SU-DHL-6 (cell line): Measurements from ENCODE around the gene ZNF763.
"Not testable (repeated sequence)": the region's sequence is repeated elsewhere in the genome, so short reads cannot be mapped to it uniquely, and the experiment has no call there.

ENCODE experiments used
- H2AFZ ChIP-seq: fragments of 200-600 bp; sonication (generic); 2 replicates; pipeline ENCODE4 v1.6.1; 2014; ENCODE audit warnings: low read depth, mild to moderate bottlenecking, moderate library complexity, mixed read lengths, antibody characterized with exemption, low read length; ENCODE audit not compliant: severe bottlenecking
- H3F3A ChIP-seq: fragments of 200-600 bp; shearing (Covaris generic); 2 replicates; pipeline ENCODE4 v1.6.0; 2016; ENCODE audit warnings: antibody characterized with exemption, mild to moderate bottlenecking; ENCODE audit not compliant: insufficient read depth
- H3K27ac ChIP-seq: fragments of 200-600 bp; sonication (generic); 2 replicates; pipeline ENCODE4 v1.5.1; 2016; ENCODE audit warnings: low read depth, mild to moderate bottlenecking, low read length, moderate library complexity, mixed read lengths
- H3K27me3 ChIP-seq: fragments of 200-600 bp; sonication (generic), shearing (Covaris generic); 2 replicates; pipeline ENCODE4 v1.6.0; 2014; ENCODE audit warnings: mild to moderate bottlenecking, low read length
- H3K36me3 ChIP-seq: fragments of 200-600 bp; sonication (generic); 2 replicates; pipeline ENCODE4 v1.6.1; 2014; ENCODE audit warnings: mild to moderate bottlenecking, low read length, mixed read lengths
- H3K4me2 ChIP-seq: fragments of 300-600, 200-600 bp; shearing (Covaris generic), sonication (generic); 2 replicates; pipeline ENCODE4 v1.6.0; 2014; ENCODE audit warnings: low read length, low read depth, mild to moderate bottlenecking; ENCODE audit not compliant: poor library complexity, severe bottlenecking
- H3K4me3 ChIP-seq: fragments of 200-600 bp; sonication (generic); 2 replicates; pipeline ENCODE4 v1.5.1; 2014; ENCODE audit warnings: antibody characterized with exemption, low read length, mild to moderate bottlenecking, mixed read lengths; ENCODE audit not compliant: insufficient read depth, poor library complexity, severe bottlenecking
- H3K79me2 ChIP-seq: fragments of 200-600 bp; sonication (generic); 2 replicates; pipeline ENCODE4 v1.6.1; 2014; ENCODE audit warnings: mild to moderate bottlenecking, low read length, moderate library complexity; ENCODE audit not compliant: insufficient read depth
- H3K9ac ChIP-seq: fragments of 200-600 bp; sonication (generic); 2 replicates; pipeline ENCODE4 v1.7.0; 2014; ENCODE audit warnings: mild to moderate bottlenecking, low read length
- H3K9me2 ChIP-seq: fragments of 200-600 bp; sonication (generic); replicated peaks from 2 replicates; pipeline ENCODE4 v1.6.1; 2014; ENCODE audit warnings: low read length; ENCODE audit not compliant: insufficient read depth
- H3K9me3 ChIP-seq: fragments of 200-600 bp; sonication (generic); 2 replicates; pipeline ENCODE4 v1.6.1; 2014; ENCODE audit warnings: low read length, mixed read lengths; ENCODE audit not compliant: insufficient read depth
- H4K20me1 ChIP-seq: fragments of 200-600 bp; sonication (generic); 2 replicates; pipeline ENCODE4 v1.6.1; 2014; ENCODE audit warnings: low read depth, mild to moderate bottlenecking, antibody characterized with exemption, low read length, moderate library complexity, mixed read lengths
- CTCF ChIP-seq: fragments of 200-600 bp; sonication (generic); IDR thresholded peaks from one replicate; pipeline ENCODE4 v1.5.1; 2017; ENCODE audit warnings: antibody characterized with exemption, mild to moderate bottlenecking, low read length, moderate library complexity; ENCODE audit not compliant: insufficient read depth, poor library complexity, severe bottlenecking
- EZH2phosphoT487 ChIP-seq: fragments of 200-600 bp; sonication (generic), shearing (Covaris generic); conservative IDR thresholded peaks from 2 replicates; pipeline ENCODE4 v1.6.1; 2018; ENCODE audit warnings: mild to moderate bottlenecking, antibody characterized with exemption, low read length, moderate library complexity, mixed read lengths

The ZNF763 gene

GRCh38 chr19:11927227-11927626 is 37.6 kb upstream of the ZNF763 start:
- Histone ChIP-seq H4K20me1 (no peaks in the 10 kb centered on the region), H3K9ac (no peak overlapping the region), H3K27me3 (no peaks in the 10 kb centered on the region), H3K9me2 (no peaks in the 10 kb centered on the region), H3F3A (peaks cover 16% of the 10 kb centered on the region; the same call in 1 of the 2 replicates), H3K9me3 (no peaks in the 10 kb centered on the region), H3K36me3 (peaks cover 27% of the 10 kb centered on the region), H3K4me2 (peak overlapping the region; percentile 70), H3K4me3 (no peak overlapping the region), H3K79me2 (peaks cover 67% of the 10 kb centered on the region), H2AFZ (no peak overlapping the region), H3K27ac (no peak overlapping the region)
- TF ChIP-seq CTCF (no peak), EZH2phosphoT487 (no peak)

GRCh38 chr19:11931051-11931450 is 33.8 kb upstream of the ZNF763 start:
- no peak overlapping the region for H2AFZ ChIP-seq
- H3K9me2 ChIP-seq, result no peaks in the 10 kb centered on the region
- TF ChIP-seq EZH2phosphoT487 (no peak), CTCF (no peak)
- peaks cover 94% of the 10 kb centered on the region for H3K79me2 ChIP-seq
- H3K4me2 ChIP-seq, result no peak overlapping the region
- no peak overlapping the region for H3K9ac ChIP-seq
- H3K36me3 ChIP-seq, result peaks cover 47% of the 10 kb centered on the region
- no peaks in the 10 kb centered on the region for H4K20me1 ChIP-seq
- H3K27ac ChIP-seq, result no peak overlapping the region
- 0 out of 2 replicates have a peak, but pooled peaks cover 6% of the 10 kb centered on the region for H3F3A ChIP-seq
- H3K27me3 ChIP-seq, result no peaks in the 10 kb centered on the region
- H3K4me3 ChIP-seq, result no peak overlapping the region
- H3K9me3 ChIP-seq, result peaks cover 7% of the 10 kb centered on the region; the same call in 1 of the 2 replicates

- TF ChIP-seq CTCF (no peak), EZH2phosphoT487 (no peak)
- Histone ChIP-seq H3K79me2 (peaks cover 90% of the 10 kb centered on the region), H3K27ac (no peak overlapping the region), H3K4me3 (no peak overlapping the region), H3K9ac (no peak overlapping the region), H3K9me2 (no peaks in the 10 kb centered on the region), H3K4me2 (no peak overlapping the region), H2AFZ (no peak overlapping the region), H3K27me3 (no peaks in the 10 kb centered on the region), H4K20me1 (no peaks in the 10 kb centered on the region), H3K36me3 (peaks cover 47% of the 10 kb centered on the region), H3F3A (0 out of 2 replicates have a peak, but pooled peaks cover 6% of the 10 kb centered on the region), H3K9me3 (peaks cover 7% of the 10 kb centered on the region; the same call in 1 of the 2 replicates)
Observed at GRCh38 chr19:11931513-11931912, 33.3 kb upstream of the ZNF763 start.

GRCh38 chr19:11935829-11936228 is 29.0 kb upstream of the ZNF763 start:
- peaks cover 11% of the 10 kb centered on the region; the same call in 1 of the 2 replicates for H3K9me3 ChIP-seq
- not testable (repeated sequence) for H3K4me2 ChIP-seq
- H3K36me3 ChIP-seq, result peaks cover 41% of the 10 kb centered on the region

GRCh38 chr19:11938383-11938782 is 26.5 kb upstream of the ZNF763 start:
- H3K27me3 ChIP-seq, H3K4me3 ChIP-seq, H3K27ac ChIP-seq, H4K20me1 ChIP-seq, H3K4me2 ChIP-seq, H2AFZ ChIP-seq, H3K9me2 ChIP-seq, H3F3A ChIP-seq, H3K9ac ChIP-seq: not testable (repeated sequence)
- Histone ChIP-seq H3K36me3 (peaks cover 41% of the 10 kb centered on the region), H3K79me2 (peaks cover 71% of the 10 kb centered on the region), H3K9me3 (peaks cover 29% of the 10 kb centered on the region; the same call in 1 of the 2 replicates)

More at GRCh38 chr19:11935829-11936228, 29.0 kb upstream of the ZNF763 start:
- H4K20me1 ChIP-seq, H3F3A ChIP-seq, H3K9ac ChIP-seq, H3K27ac ChIP-seq, H2AFZ ChIP-seq, H3K27me3 ChIP-seq, H3K9me2 ChIP-seq, H3K4me3 ChIP-seq: not testable (repeated sequence)
- peaks cover 78% of the 10 kb centered on the region for H3K79me2 ChIP-seq
